SK-N-SH treated with all-trans-retinoic acid at 6 μM for 48 hours (cell line): Measurements from ENCODE around the gene ARPC1B.

Experiments
- ATAC-seq: fragments of 200-7000 bp; cut with Tn5 transposase; 3 replicates; pipeline ENCODE4 v1.9.1; 2020; ENCODE audit warnings: mild to moderate bottlenecking, moderate library complexity
- ARNTL ChIP-seq: fragments of 450-650 bp; formaldehyde crosslinking; IDR thresholded peaks from 2 replicates; pipeline ENCODE4 v1.5.0; 2020; ENCODE audit warnings: low read depth, mild to moderate bottlenecking, moderate library complexity, borderline replicate concordance
- BACH2 ChIP-seq: fragments of 250-450 bp; sonication (Bioruptor Pico); IDR thresholded peaks from 2 replicates; pipeline ENCODE4 v1.9.0; 2021; ENCODE audit warnings: mild to moderate bottlenecking, borderline replicate concordance
- CSDC2 ChIP-seq: fragments of 250-450 bp; sonication (Bioruptor Pico); IDR thresholded peaks from 2 replicates; pipeline ENCODE4 v1.5.0; 2020; ENCODE audit warnings: mild to moderate bottlenecking, moderate library complexity
- ESRRG ChIP-seq: fragments of 250-450 bp; sonication (Bioruptor Pico); IDR thresholded peaks from 2 replicates; pipeline ENCODE4 v1.6.1; 2021; ENCODE audit warnings: mild to moderate bottlenecking
- GLIS3 ChIP-seq: fragments of 250-450 bp; sonication (Bioruptor Pico); IDR thresholded peaks from 2 replicates; pipeline ENCODE4 v1.5.0; 2020; ENCODE audit warnings: mild to moderate bottlenecking, moderate library complexity
- ISL1 ChIP-seq: fragments of 250-450 bp; sonication (Bioruptor Pico); IDR thresholded peaks from 2 replicates; pipeline ENCODE4 v2.1.2; 2022; ENCODE audit warnings: mild to moderate bottlenecking, moderate library complexity
- PPARA ChIP-seq: fragments of 250-450 bp; sonication (Bioruptor Pico); IDR thresholded peaks from 2 replicates; pipeline ENCODE4 v1.5.0; 2020; ENCODE audit warnings: mild to moderate bottlenecking, borderline replicate concordance
- TCF4 ChIP-seq: fragments of 250-450 bp; sonication (Bioruptor Pico); IDR thresholded peaks from 2 replicates; pipeline ENCODE4 v1.8.0; 2021; ENCODE audit warnings: mild to moderate bottlenecking, moderate library complexity, borderline replicate concordance
- TOX ChIP-seq: fragments of 250-450 bp; sonication (Bioruptor Pico); IDR thresholded peaks from 2 replicates; pipeline ENCODE4 v1.8.0; 2021; ENCODE audit warnings: mild to moderate bottlenecking, moderate library complexity, borderline replicate concordance
- ZC3H10 ChIP-seq: fragments of 250-450 bp; sonication (Bioruptor Pico); IDR thresholded peaks from 2 replicates; pipeline ENCODE4 v1.5.1; 2021; ENCODE audit warnings: mild to moderate bottlenecking, moderate library complexity
- ZFP3 ChIP-seq: fragments of 250-450 bp; sonication (Bioruptor Pico); IDR thresholded peaks from 2 replicates; pipeline ENCODE4 v1.5.0; 2020; ENCODE audit warnings: mild to moderate bottlenecking, moderate library complexity
- ZFP30 ChIP-seq: fragments of 450-650 bp; formaldehyde crosslinking; IDR thresholded peaks from 2 replicates; pipeline ENCODE4 v1.5.0; 2022; ENCODE audit warnings: mild to moderate bottlenecking, moderate library complexity
- ZNF565 ChIP-seq: fragments of 450-650 bp; formaldehyde crosslinking; conservative IDR thresholded peaks from 2 replicates; pipeline ENCODE4 v1.5.0; 2020; ENCODE audit warnings: low read depth, mild to moderate bottlenecking, moderate library complexity
- ZNF70 ChIP-seq: fragments of 450-650 bp; formaldehyde crosslinking; IDR thresholded peaks from 2 replicates; pipeline ENCODE4 v1.5.0; 2020; ENCODE audit warnings: mild to moderate bottlenecking, moderate library complexity
- ZNF8 ChIP-seq: fragments of 450-650 bp; formaldehyde crosslinking; IDR thresholded peaks from 2 replicates; pipeline ENCODE4 v1.5.0; 2020; ENCODE audit warnings: mild to moderate bottlenecking, moderate library complexity
- TF ChIP-seq, protein P1 (sequence below): fragments of 250-450 bp; sonication (Bioruptor Pico); IDR thresholded peaks from 2 replicates; pipeline ENCODE4 v1.5.0; 2020; ENCODE audit warnings: mild to moderate bottlenecking, moderate library complexity
- TF ChIP-seq, protein P2 (sequence below): fragments of 250-450 bp; sonication (Bioruptor Pico); IDR thresholded peaks from 2 replicates; pipeline ENCODE4 v1.8.0; 2021; ENCODE audit warnings: low read depth, mild to moderate bottlenecking, moderate library complexity, borderline replicate concordance
- TF ChIP-seq, protein P3 (sequence below): fragments of 250-450 bp; sonication (Bioruptor Pico); IDR thresholded peaks from 2 replicates; pipeline ENCODE4 v1.5.1; 2021; ENCODE audit warnings: mild to moderate bottlenecking, moderate library complexity
- TF ChIP-seq, protein P4 (sequence below): fragments of 250-450 bp; sonication (Bioruptor Pico); IDR thresholded peaks from 2 replicates; pipeline ENCODE4 v1.8.0; 2020; ENCODE audit warnings: mild to moderate bottlenecking, moderate library complexity, borderline replicate concordance

Gene ARPC1B

DNA sequence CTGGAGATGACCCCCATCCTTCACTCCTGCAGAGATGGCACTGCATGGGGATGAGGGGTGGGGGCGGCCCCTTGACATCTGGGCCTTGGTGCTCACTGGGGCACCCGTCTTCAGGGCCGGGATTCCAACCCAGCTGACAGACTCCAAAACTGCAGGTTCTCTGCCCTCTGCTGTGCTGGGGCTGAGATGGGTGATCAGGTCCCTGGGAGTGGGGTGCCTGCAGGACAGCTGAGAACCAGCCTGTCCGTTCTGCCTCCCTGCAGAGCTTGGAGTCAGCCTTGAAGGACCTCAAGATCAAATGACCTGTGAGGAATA, 19.6 kb downstream of the ARPC1B start:
- TF ChIP-seq ZNF565 (CRISPR knock-in tag) (no peak), PPARA (CRISPR knock-in tag) (no peak), ARNTL (CRISPR knock-in tag) (no peak), ZNF8 (CRISPR knock-in tag) (no peak), BACH2 (no peak), ZFP30 (no peak), ZFP3 (CRISPR knock-in tag) (no peak), CSDC2 (CRISPR knock-in tag) (no peak), ZNF70 (CRISPR knock-in tag) (no peak), TCF4 (no peak), TOX (CRISPR knock-in tag) (no peak), ESRRG (no peak), ZC3H10 (no peak), GLIS3 (CRISPR knock-in tag) (no peak)
- TF ChIP-seq, protein P1, sequence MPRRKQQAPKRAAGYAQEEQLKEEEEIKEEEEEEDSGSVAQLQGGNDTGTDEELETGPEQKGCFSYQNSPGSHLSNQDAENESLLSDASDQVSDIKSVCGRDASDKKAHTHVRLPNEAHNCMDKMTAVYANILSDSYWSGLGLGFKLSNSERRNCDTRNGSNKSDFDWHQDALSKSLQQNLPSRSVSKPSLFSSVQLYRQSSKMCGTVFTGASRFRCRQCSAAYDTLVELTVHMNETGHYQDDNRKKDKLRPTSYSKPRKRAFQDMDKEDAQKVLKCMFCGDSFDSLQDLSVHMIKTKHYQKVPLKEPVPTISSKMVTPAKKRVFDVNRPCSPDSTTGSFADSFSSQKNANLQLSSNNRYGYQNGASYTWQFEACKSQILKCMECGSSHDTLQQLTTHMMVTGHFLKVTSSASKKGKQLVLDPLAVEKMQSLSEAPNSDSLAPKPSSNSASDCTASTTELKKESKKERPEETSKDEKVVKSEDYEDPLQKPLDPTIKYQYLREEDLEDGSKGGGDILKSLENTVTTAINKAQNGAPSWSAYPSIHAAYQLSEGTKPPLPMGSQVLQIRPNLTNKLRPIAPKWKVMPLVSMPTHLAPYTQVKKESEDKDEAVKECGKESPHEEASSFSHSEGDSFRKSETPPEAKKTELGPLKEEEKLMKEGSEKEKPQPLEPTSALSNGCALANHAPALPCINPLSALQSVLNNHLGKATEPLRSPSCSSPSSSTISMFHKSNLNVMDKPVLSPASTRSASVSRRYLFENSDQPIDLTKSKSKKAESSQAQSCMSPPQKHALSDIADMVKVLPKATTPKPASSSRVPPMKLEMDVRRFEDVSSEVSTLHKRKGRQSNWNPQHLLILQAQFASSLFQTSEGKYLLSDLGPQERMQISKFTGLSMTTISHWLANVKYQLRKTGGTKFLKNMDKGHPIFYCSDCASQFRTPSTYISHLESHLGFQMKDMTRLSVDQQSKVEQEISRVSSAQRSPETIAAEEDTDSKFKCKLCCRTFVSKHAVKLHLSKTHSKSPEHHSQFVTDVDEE (CRISPR knock-in tag): no peak
- TF ChIP-seq, protein P2, sequence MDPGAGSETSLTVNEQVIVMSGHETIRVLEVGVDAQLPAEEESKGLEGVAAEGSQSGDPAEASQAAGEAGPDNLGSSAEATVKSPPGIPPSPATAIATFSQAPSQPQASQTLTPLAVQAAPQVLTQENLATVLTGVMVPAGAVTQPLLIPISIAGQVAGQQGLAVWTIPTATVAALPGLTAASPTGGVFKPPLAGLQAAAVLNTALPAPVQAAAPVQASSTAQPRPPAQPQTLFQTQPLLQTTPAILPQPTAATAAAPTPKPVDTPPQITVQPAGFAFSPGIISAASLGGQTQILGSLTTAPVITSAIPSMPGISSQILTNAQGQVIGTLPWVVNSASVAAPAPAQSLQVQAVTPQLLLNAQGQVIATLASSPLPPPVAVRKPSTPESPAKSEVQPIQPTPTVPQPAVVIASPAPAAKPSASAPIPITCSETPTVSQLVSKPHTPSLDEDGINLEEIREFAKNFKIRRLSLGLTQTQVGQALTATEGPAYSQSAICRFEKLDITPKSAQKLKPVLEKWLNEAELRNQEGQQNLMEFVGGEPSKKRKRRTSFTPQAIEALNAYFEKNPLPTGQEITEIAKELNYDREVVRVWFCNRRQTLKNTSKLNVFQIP (CRISPR knock-in tag): no peak
- TF ChIP-seq, protein P3, sequence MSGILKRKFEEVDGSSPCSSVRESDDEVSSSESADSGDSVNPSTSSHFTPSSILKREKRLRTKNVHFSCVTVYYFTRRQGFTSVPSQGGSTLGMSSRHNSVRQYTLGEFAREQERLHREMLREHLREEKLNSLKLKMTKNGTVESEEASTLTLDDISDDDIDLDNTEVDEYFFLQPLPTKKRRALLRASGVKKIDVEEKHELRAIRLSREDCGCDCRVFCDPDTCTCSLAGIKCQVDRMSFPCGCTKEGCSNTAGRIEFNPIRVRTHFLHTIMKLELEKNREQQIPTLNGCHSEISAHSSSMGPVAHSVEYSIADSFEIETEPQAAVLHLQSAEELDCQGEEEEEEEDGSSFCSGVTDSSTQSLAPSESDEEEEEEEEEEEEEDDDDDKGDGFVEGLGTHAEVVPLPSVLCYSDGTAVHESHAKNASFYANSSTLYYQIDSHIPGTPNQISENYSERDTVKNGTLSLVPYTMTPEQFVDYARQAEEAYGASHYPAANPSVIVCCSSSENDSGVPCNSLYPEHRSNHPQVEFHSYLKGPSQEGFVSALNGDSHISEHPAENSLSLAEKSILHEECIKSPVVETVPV (CRISPR knock-in tag): no peak
- TF ChIP-seq, protein P4, sequence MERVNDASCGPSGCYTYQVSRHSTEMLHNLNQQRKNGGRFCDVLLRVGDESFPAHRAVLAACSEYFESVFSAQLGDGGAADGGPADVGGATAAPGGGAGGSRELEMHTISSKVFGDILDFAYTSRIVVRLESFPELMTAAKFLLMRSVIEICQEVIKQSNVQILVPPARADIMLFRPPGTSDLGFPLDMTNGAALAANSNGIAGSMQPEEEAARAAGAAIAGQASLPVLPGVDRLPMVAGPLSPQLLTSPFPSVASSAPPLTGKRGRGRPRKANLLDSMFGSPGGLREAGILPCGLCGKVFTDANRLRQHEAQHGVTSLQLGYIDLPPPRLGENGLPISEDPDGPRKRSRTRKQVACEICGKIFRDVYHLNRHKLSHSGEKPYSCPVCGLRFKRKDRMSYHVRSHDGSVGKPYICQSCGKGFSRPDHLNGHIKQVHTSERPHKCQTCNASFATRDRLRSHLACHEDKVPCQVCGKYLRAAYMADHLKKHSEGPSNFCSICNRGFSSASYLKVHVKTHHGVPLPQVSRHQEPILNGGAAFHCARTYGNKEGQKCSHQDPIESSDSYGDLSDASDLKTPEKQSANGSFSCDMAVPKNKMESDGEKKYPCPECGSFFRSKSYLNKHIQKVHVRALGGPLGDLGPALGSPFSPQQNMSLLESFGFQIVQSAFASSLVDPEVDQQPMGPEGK (CRISPR knock-in tag): no peak
- TF ChIP-seq, all 23 proteins: peak for 0
- ATAC-seq: no peak

DNA sequence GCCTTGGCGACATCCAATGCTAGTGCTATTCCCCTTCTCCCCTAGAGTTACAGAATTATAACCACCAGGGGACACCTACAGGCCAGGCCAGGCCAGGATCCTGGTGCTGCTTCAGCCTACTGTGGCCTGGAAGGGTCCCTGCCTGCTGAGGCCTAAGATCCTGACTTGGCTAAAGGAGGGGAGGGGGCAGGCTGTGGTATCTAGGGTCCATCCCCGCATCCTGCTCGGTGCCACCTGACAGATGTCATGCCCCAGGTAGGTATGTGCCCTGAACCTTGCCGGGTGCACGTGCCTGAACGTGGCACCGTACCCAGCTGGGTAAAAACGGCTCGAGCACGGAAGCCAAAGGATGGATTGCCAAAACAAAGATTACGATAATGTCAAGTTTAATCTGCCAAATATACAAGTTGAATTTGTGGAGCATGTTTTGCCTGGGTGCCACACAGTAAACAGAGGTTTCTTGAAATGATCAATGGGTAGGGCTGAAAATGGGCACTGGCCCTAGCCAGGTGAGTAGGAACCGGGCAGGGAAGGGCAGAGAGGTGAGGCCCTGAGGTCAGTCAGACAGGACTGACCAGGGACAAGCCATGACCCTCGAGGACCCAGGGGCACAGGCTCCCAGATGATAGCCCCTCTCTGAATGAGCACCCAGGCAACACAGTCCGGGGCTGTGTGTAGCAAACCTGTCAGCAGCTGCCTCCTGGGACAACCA, 21.2 kb downstream of the ARPC1B start:
- ATAC-seq: no peak
- TF ChIP-seq ESRRG (no peak), TOX (CRISPR knock-in tag) (no peak), BACH2 (no peak), GLIS3 (CRISPR knock-in tag) (no peak), ZFP3 (CRISPR knock-in tag) (no peak), ISL1 (no peak)
- TF ChIP-seq, all 23 proteins: peak for 0

DNA sequence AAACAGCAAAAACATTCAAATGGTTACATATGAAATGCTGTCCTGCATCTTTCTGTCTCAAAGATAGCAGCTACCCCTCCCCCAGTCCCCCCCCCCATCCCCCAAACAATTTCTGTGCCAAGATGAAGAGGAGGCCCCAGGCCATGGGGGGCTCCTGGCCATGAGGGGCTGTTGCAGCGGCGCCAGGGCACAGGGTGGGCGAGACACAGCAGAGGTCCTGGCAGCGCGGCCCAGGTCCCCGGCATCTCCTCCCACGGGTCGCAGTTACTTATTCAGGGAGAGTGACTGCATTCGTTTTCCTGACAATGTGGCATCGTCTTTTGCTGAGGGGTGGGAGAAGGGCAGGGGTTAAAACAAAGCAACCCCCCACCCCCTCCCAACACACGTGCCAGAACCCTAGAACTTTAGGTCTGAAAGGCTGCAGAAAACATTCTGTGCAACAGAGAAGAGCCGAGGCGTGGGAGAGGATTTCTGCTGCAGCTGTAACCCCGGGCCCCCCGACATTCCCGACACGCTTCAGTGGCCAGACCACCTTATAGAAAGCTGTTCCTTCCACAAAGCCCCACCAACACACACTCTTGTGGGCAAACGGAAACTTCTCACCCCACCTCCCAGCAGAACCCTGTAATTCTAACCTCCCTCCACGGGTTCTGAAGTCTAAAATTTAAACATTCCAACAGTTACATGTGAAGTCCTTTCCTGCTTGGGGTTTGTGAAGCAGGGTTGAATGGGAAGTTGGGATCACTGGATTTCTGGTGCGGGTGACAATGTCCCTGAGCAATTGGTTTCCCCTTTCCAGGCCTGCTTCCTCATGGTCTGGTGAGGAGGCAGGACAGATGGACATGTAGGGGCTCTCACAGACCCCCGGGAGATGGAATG, 22.1 kb downstream of the ARPC1B start:
- no peak for ATAC-seq
- TF ChIP-seq BACH2 (no peak), GLIS3 (CRISPR knock-in tag) (0 out of 2 replicates have a peak, but pooled peaks have one; percentile 2)
